ENCODE measurements around the gene FBXL7.

- no peak for TF ChIP-seq EZH2 (IDR thresholded peaks at IDR 0.05; ENCODE audit: insufficient read depth, poor library complexity, severe bottlenecking)
- no peak for TF ChIP-seq EZH2phosphoT487 (IDR thresholded peaks at IDR 0.05; ENCODE audit: insufficient read depth, low read depth)
These were observed 24.7 kb downstream of the FBXL7 start for GRCh38 chr5:15524712-15525111.

All from GM23248 (cell line).